GM12878 (cell line): ENCODE measurements around the gene CACNA1H. TPM values are rescaled to one million over a fixed set of nuclear protein-coding genes. Genes with fewer than 3 reads are reported as not detected.

Experiments used
- ATAC-seq: fragments of 200-7000 bp; cut with Tn5 transposase; 3 replicates; pipeline ENCODE4 v1.9.1; 2020; ENCODE audit warnings: mild to moderate bottlenecking, moderate library complexity
- BruUV-seq: library from RNA; stranded (reverse); fragments of 400-500 nt; replicated peaks from 2 replicates; lab custom pipeline; 2021; lab: Mats Ljungman, UMichigan
- CTCF ChIA-PET: fragments of 300-600 bp; sonication (Branson Sonifier 250); formaldehyde crosslinking; extraction: SDS; loops from one replicate; lab custom pipeline; 2021; ENCODE audit warnings: inconsistent platforms; lab: Yijun Ruan, JAX
- POLR2A ChIA-PET: fragments of 350-600 bp; formaldehyde crosslinking; extraction: SDS; loops from one replicate; lab custom pipeline; 2021; ENCODE audit warnings: inconsistent platforms; lab: Charles Lee
- RAD21 ChIA-PET: fragments of 300-600 bp; sonication (Branson Sonifier 250); formaldehyde crosslinking; loops from one replicate; lab custom pipeline; 2023; ENCODE audit warnings: antibody characterized with exemption; ENCODE audit not compliant: unreplicated experiment; lab: Charles Lee
- SMC1A ChIA-PET: fragments of 300-600 bp; sonication (Branson Sonifier 250); formaldehyde crosslinking; loops from one replicate; lab custom pipeline; 2023; ENCODE audit not compliant: unreplicated experiment, uncharacterized antibody; lab: Charles Lee
- DNase-seq: peaks from one replicate; pipeline ENCODE4 v3.0.0-alpha.2; 2011; ENCODE audit warnings: low read depth, low spot score
- FAIRE-seq: peaks from 3 replicates; lab custom pipeline; 2011; peaks lifted over from hg19 to GRCh38; lab: Jason Lieb, UNC
- H2AFZ ChIP-seq: 2 replicates; pipeline ENCODE4 v1.6.0; 2011; ENCODE audit warnings: low read depth, low read length, control low read depth; ENCODE audit not compliant: control insufficient read depth
- H3K27ac ChIP-seq: 2 replicates; pipeline ENCODE4 v1.5.1; 2011; ENCODE audit warnings: control low read depth; ENCODE audit not compliant: control insufficient read depth, insufficient read depth
- H3K27me3 ChIP-seq, 2 experiments: replicated peaks in 1 of 2; 2 replicates each; pipeline versions ENCODE4 v1.6.0 to v1.6.1; 2011; ENCODE audit warnings: low read length in 1 of 2; ENCODE audit not compliant: control insufficient read depth in 2 of 2, insufficient read depth in 2 of 2
- H3K36me3 ChIP-seq, 2 experiments: 2 replicates each; pipeline ENCODE4 v1.5.1; 2011; ENCODE audit warnings: low read length in 1 of 2; ENCODE audit not compliant: control insufficient read depth in 2 of 2, insufficient read depth in 2 of 2
- H3K4me1 ChIP-seq: 2 replicates; pipeline ENCODE4 v1.6.1; 2011; ENCODE audit warnings: mild to moderate bottlenecking, low read length, moderate library complexity, mixed read lengths; ENCODE audit not compliant: control insufficient read depth, insufficient read depth
- H3K4me2 ChIP-seq: 2 replicates; pipeline ENCODE4 v1.6.0; 2011; ENCODE audit warnings: control low read depth; ENCODE audit not compliant: control insufficient read depth, insufficient read depth
- H3K4me3 ChIP-seq: fragments of 200-600 bp; sonication (generic); 2 replicates; pipeline ENCODE4 v1.5.1; 2016
- H3K79me2 ChIP-seq: 2 replicates; pipeline ENCODE4 v1.6.0; 2011; ENCODE audit warnings: low read length; ENCODE audit not compliant: control insufficient read depth, insufficient read depth
- H3K9ac ChIP-seq: 2 replicates; pipeline ENCODE4 v1.8.0; 2011; ENCODE audit warnings: low read length, control low read depth, mixed read lengths; ENCODE audit not compliant: control insufficient read depth, insufficient read depth
- H3K9me3 ChIP-seq: replicated peaks from 3 replicates; pipeline ENCODE4 v1.5.1; 2011; ENCODE audit warnings: mild to moderate bottlenecking, low read length; ENCODE audit not compliant: control insufficient read depth, insufficient read depth
- H4K20me1 ChIP-seq: 2 replicates; pipeline ENCODE4 v1.6.0; 2011; ENCODE audit not compliant: control insufficient read depth, insufficient read depth
- CEBPZ ChIP-seq: fragments of 150-350 bp; IDR thresholded peaks from 2 replicates; pipeline ENCODE4 v1.6.1; 2016; ENCODE audit warnings: low read depth, low read length
- HDGF ChIP-seq: fragments of 450-650 bp; IDR thresholded peaks from 2 replicates; pipeline ENCODE4 v1.6.1; 2016; ENCODE audit warnings: antibody characterized with exemption
- STAT1 ChIP-seq: fragments of 450-650 bp; conservative IDR thresholded peaks from 2 replicates; pipeline ENCODE4 v1.6.1; 2014; ENCODE audit warnings: antibody characterized with exemption, mild to moderate bottlenecking
- ZBTB4 ChIP-seq: fragments of 450-650 bp; formaldehyde crosslinking; IDR thresholded peaks from 2 replicates; pipeline ENCODE4 v1.4.0; 2022; ENCODE audit warnings: mild to moderate bottlenecking, moderate library complexity
- ZSCAN29 ChIP-seq: fragments of 450-650 bp; IDR thresholded peaks from 2 replicates; pipeline ENCODE4 v1.6.1; 2017; ENCODE audit warnings: mild to moderate bottlenecking, moderate library complexity
- WGBS: methylation state at CpG from one replicate; pipeline ENCODE4 v1.1.6; 2016; ENCODE audit warnings: low lambda C conversion rate; ENCODE audit not compliant: insufficient replicate concordance, insufficient coverage; ENCODE audit errors: missing lambda C conversion rate; 5-methylcytosine and 5-hydroxymethylcytosine counted together
- in situ Hi-C: fragments of 300-500 bp; cut with MboI; formaldehyde crosslinking; loops from 9 replicates; pipeline ENCODE4 v1.14.3; 2018; ENCODE audit warnings: mixed read lengths
- intact Hi-C: fragments of 100-400 bp; cut with micrococcal nuclease; formaldehyde crosslinking; loops from one replicate; pipeline ENCODE4 v1.14.2; 2022; ENCODE audit not compliant: unreplicated experiment
- polyA plus RNA-seq, 11 experiments: library from polyadenylated mRNA; depleted of rRNA in 4 of 11; unstranded in 6 of 11; stranded (reverse) in 5 of 11; fragments of >200 nt; fragmentation: Nextera tagmentation in 4 of 11; fragmentation: Illumina TruSeq in 1 of 11; extraction: Ambion mirVana in 4 of 11; extraction: Trizol in 1 of 11; gene quantifications; 1 replicate in 1 of 11; 2 replicates in 10 of 11; pipeline versions ENCODE4 v1.2.1 to v1.2.3, GENCODE V29; 2011 to 2016; ENCODE audit warnings: inconsistent platforms in 2 of 11, missing spikeins in 2 of 11, low read depth in 1 of 11
- total RNA-seq, 4 experiments: library from RNA; depleted of rRNA in 3 of 4; stranded (reverse); fragments of >200 nt in 3 of 4; fragmentation: Illumina TruSeq in 1 of 4; extraction: Trizol in 1 of 4; gene quantifications; 2 replicates each; pipeline versions ENCODE4 v1.2.1 to v1.2.3, GENCODE V29; 2013 to 2021
- TF ChIP-seq, protein P1 (sequence below): IDR thresholded peaks from 2 replicates; pipeline ENCODE4 v1.6.1; 2012; ENCODE audit warnings: improper control_type of control experiment, low read depth, low read length; ENCODE audit not compliant: insufficient replicate concordance

CACNA1H gene
- total and polyA plus RNA-seq, 10 of the 15 experiments (the other 5 are each of a cell fraction or from before 2014, with no cell fraction given): 0.03 to 0.54 TPM; not detected in 8

- TF ChIP-seq, protein P1, sequence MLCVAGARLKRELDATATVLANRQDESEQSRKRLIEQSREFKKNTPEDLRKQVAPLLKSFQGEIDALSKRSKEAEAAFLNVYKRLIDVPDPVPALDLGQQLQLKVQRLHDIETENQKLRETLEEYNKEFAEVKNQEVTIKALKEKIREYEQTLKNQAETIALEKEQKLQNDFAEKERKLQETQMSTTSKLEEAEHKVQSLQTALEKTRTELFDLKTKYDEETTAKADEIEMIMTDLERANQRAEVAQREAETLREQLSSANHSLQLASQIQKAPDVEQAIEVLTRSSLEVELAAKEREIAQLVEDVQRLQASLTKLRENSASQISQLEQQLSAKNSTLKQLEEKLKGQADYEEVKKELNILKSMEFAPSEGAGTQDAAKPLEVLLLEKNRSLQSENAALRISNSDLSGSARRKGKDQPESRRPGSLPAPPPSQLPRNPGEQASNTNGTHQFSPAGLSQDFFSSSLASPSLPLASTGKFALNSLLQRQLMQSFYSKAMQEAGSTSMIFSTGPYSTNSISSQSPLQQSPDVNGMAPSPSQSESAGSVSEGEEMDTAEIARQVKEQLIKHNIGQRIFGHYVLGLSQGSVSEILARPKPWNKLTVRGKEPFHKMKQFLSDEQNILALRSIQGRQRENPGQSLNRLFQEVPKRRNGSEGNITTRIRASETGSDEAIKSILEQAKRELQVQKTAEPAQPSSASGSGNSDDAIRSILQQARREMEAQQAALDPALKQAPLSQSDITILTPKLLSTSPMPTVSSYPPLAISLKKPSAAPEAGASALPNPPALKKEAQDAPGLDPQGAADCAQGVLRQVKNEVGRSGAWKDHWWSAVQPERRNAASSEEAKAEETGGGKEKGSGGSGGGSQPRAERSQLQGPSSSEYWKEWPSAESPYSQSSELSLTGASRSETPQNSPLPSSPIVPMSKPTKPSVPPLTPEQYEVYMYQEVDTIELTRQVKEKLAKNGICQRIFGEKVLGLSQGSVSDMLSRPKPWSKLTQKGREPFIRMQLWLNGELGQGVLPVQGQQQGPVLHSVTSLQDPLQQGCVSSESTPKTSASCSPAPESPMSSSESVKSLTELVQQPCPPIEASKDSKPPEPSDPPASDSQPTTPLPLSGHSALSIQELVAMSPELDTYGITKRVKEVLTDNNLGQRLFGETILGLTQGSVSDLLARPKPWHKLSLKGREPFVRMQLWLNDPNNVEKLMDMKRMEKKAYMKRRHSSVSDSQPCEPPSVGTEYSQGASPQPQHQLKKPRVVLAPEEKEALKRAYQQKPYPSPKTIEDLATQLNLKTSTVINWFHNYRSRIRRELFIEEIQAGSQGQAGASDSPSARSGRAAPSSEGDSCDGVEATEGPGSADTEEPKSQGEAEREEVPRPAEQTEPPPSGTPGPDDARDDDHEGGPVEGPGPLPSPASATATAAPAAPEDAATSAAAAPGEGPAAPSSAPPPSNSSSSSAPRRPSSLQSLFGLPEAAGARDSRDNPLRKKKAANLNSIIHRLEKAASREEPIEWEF: no peak
Observed at GRCh38 chr16:1222553-1223354, 69.8 kb downstream of the CACNA1H start (continued).

DNA sequence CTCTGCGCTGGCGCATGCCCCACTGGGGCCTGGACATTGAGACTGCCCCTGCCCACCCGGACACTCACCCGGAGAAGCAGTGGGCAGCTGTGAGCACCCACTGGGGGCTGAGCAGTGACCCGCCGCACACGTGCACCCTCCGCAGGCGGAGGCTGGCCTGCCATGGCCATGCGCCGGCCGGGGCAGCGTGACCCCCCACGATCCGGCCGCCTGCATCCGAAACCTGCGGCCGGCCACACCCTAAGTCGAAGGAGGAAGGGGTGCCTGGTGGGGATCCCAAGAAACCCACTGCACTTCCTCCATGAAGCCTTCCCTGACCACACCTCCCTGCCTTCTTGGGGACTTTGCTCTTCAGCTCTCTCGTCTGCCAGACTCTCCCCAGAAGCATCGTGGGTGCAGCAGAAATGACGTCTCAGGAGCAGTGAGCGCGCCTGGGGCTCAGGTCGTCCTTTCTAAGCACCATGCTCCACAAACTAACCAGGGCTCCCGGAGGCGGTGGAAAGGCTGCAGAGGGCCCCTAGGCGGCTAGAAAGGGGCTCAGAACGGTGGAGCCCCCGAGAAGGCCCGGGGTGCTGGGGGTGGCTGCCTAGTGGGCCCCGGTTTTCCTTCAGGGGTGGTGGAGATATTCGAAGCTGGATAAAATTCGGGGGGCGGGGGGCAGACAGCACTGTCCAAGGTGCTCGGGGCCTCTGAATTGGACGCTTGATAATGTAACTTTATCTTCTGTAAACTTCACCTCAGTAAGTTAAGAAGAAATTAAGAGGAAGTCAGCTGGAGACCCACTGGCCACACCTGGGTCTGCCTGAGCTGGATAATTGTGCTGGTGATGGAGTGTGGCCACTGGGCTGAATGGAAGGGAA, 70.7 kb downstream of the CACNA1H start:
- ATAC-seq (no peak), FAIRE-seq (no peak), DNase-seq (no peak)
- Histone ChIP-seq H3K79me2 (no peaks in the 10 kb centered on the region), H3K36me3 (no peaks in the 10 kb centered on the region), H3K4me3 (no peak overlapping the region), H4K20me1 (no peaks in the 10 kb centered on the region), H3K27me3 (no peaks in the 10 kb centered on the region; a peak in 1 of 4 replicates), H3K9me3 (no peaks in the 10 kb centered on the region), H3K9ac (no peak overlapping the region), H3K4me2 (no peak overlapping the region), H3K4me1 (no peaks in the 10 kb centered on the region), H2AFZ (no peak overlapping the region), H3K27ac (no peak overlapping the region)
- 39% methylated on average over 38 of the region's 38 CpGs for WGBS
- in situ Hi-C loops: no loop called here
- POLR2A ChIA-PET: no interaction called here
- CTCF ChIA-PET: interaction anchor here (0.6 kb wide), 1 partner anchor 171 kb away, joined by 3 read pairs; no protein-coding TSS in a partner anchor
- SMC1A ChIA-PET: no interaction called here
- BruUV-seq: no TSS peak
- RAD21 ChIA-PET: no interaction called here
- intact Hi-C loops: no loop called here
- no peak for TF ChIP-seq ZSCAN29
- no peak for TF ChIP-seq HDGF
- no peak for TF ChIP-seq CEBPZ
- TF ChIP-seq STAT1: no peak
- no peak for TF ChIP-seq ZBTB4 (CRISPR knock-in tag)
